Prostate gland (tissue), 2 donors: ENCODE measurements around the gene ACBD3. TPM values are rescaled to one million over a fixed set of nuclear protein-coding genes. Genes with fewer than 3 reads are reported as not detected.

Source experiments
- DNase-seq: peaks from one replicate; pipeline ENCODE4 v3.0.0-alpha.2; 2019; ENCODE audit warnings: low spot score
- H3K27ac ChIP-seq, 2 donors: fragments of 200-600 bp; sonication (generic); 2 replicates each; pipeline ENCODE4 v1.5.1; 2017 to 2019
- H3K27me3 ChIP-seq: fragments of 200-600 bp; sonication (generic); replicated peaks from 2 replicates; pipeline ENCODE4 v1.5.1; 2019; ENCODE audit not compliant: insufficient read depth
- H3K36me3 ChIP-seq, 2 donors: fragments of 200-600 bp; sonication (generic); 1 replicate in 1 of 2; 2 replicates in 1 of 2; pipeline versions ENCODE4 v1.5.1 to v1.8.1; 2017 to 2019
- H3K4me1 ChIP-seq: fragments of 200-600 bp; sonication (generic); replicated peaks from 2 replicates; pipeline ENCODE4 v1.5.1; 2019
- H3K4me3 ChIP-seq, 2 donors: fragments of 200-600 bp; sonication (generic); 2 replicates each; pipeline ENCODE4 v1.5.1; 2017 to 2019
- H3K9me3 ChIP-seq: fragments of 200-600 bp; sonication (generic); 2 replicates; pipeline ENCODE4 v1.5.1; 2017
- CTCF ChIP-seq, 4 experiments: fragments of 200-600 bp in 2 of 4; fragments of 450-650 bp in 2 of 4; sonication (generic) in 2 of 4; IDR thresholded peaks; 1 replicate in 3 of 4; 2 replicates in 1 of 4; pipeline ENCODE4 v1.5.1; 2016 to 2019; ENCODE audit warnings: antibody characterized with exemption in 4 of 4, mild to moderate bottlenecking in 2 of 4, moderate library complexity in 2 of 4
- POLR2A ChIP-seq: fragments of 450-650 bp; IDR thresholded peaks from one replicate; pipeline ENCODE4 v1.6.1; 2016; ENCODE audit warnings: antibody characterized with exemption, mild to moderate bottlenecking
- POLR2AphosphoS5 ChIP-seq: sonication (generic); formaldehyde crosslinking; IDR thresholded peaks from one replicate; pipeline ENCODE4 v1.6.1; 2017; ENCODE audit warnings: antibody characterized with exemption
- WGBS: methylation state at CpG from one replicate; pipeline ENCODE4 v1.1.5; 2018; 5-methylcytosine and 5-hydroxymethylcytosine counted together
- intact Hi-C: fragments of 100-400 bp; cut with DNase I; formaldehyde crosslinking; loops from one replicate; pipeline ENCODE4 v1.14.2; 2022
- total RNA-seq, 2 donors: library from RNA; depleted of rRNA; stranded (reverse); fragments of >200 nt; gene quantifications; one replicate each; pipeline ENCODE4 v1.1.0, GENCODE V29; 2016

The ACBD3 gene
- total RNA-seq, 2 donors from 2014 or later = 42.0 to 46.7 TPM

DNA sequence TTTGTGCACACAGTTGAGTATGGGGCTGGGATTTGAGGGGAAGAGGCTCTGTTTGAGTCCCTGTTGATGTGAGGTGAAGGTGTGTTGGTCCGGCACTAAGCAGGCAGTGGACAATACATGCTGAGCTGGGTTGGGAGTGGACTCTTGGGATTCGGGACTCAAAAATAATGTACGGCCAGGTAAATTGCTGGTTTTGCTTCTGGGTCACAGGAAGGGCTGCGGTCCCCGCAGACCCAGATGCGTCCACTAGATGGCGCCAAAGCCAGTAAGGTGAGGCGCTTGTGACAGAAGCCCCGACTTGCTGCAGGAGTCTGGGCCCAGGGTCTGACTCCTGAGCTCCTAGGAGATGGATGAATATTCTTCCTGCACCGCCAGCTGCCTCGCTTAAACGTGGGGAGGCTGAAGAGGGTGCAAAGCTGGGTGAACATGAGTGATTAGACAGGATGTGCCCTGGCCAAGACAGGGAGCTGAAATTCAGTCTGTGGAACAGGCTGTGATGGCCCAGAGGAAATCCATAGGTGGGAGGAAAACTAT lies 61.4 kb downstream of the ACBD3 start:
- no peak overlapping the region for H3K4me3 ChIP-seq
- 2% methylated on average over 12 of the region's 12 CpGs for WGBS
- H3K27me3 ChIP-seq = no peaks in the 10 kb centered on the region
- peak overlapping the region in 1 of 2 donors; percentile 19 for H3K27ac ChIP-seq
- H3K4me1 ChIP-seq = no peaks in the 10 kb centered on the region
- intact Hi-C loops = loop anchor here (2.0 kb wide), 1 partner anchor 74 kb away; no protein-coding TSS in a partner anchor
- TF ChIP-seq POLR2A (no peak), POLR2AphosphoS5 (peak; percentile 54), CTCF (IDR thresholded peaks at IDR 0.05) (peak; percentile 87 to 98 (median 96))
- H3K9me3 ChIP-seq = no peaks in the 10 kb centered on the region
- peak; percentile 88 for DNase-seq
- no peaks in the 10 kb centered on the region for H3K36me3 ChIP-seq

DNA sequence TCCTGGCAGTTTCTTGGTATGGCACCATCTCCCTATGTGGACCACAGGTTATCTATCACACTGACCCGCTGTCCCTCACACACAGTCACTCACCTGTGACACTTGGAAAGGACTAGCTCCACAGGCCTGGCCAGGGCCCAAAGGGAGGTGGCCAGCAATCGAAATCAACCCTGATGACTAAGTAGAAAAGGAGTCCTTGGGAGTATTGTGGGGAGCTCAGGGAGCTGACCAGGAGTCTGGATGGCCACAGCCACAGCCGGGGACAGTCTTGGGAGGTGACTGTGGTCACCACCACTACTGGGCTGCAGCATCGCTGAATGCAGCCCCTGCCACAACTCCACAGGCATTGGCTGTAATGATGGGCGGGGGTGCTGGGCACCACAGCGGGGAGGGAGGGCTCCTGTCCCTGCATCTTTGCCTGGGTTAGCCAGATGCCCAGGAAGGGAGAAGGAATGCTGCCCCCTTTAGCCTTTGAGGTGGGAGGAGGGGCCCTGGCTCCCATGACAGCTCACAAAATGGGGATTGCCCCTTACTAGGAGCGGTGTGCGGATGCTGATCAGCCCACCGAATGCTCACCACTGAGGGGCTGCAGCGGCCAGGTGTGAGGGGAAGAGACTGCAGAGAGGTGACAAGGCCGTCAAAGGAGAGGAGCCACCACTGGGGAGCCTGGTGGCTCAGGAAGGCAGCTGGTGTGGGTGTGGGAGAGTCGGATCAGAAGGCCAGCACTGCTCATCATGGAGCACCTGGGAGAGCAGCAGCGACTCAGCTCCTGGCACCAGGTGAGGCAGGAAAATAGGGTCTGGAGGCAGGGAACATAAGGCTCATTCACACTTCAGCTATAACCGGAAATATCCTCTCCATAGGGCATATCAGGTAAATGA lies 62.7 kb downstream of the ACBD3 start:
- DNase-seq = no peak
- TF ChIP-seq POLR2A (peak; percentile 23), POLR2AphosphoS5 (no peak), CTCF (IDR thresholded peaks at IDR 0.05) (no peak)

DNA sequence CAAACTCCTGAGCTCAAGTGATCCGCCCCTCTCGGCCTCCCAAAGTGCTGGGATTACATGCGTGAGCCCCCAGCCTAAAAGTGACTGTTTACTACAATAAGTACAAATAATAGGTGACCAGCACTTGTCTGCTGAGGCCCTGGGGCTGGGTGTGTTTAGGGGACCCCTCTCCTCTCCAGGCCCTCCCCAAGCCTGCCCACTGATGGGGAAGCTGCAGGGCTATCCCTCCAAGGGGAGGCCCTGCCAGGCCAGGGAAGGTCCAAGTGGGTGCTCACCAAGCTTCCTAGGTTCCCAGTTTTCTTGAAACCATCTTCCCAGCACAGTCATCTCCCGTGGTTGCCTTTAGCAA lies 63.4 kb downstream of the ACBD3 start:
- no peaks in the 10 kb centered on the region for H3K27me3 ChIP-seq
- H3K36me3 ChIP-seq = no peaks in the 10 kb centered on the region
- intact Hi-C loops = no loop called here
- H3K9me3 ChIP-seq = no peaks in the 10 kb centered on the region
- no peaks in the 10 kb centered on the region for H3K4me1 ChIP-seq
- H3K27ac ChIP-seq = peak overlapping the region; percentile 83 to 85
- WGBS = 76% methylated on average over 4 of the region's 4 CpGs
- peak overlapping the region in 1 of 2 donors; percentile 53 for H3K4me3 ChIP-seq
- TF ChIP-seq POLR2AphosphoS5 (no peak), CTCF (IDR thresholded peaks at IDR 0.05) (no peak), POLR2A (no peak)
- DNase-seq = no peak

More for the DNA sequence above, 62.7 kb downstream of the ACBD3 start:
- peak overlapping the region in 1 of 2 donors; percentile 85 for H3K27ac ChIP-seq
- H3K4me3 ChIP-seq = no peak overlapping the region
- no peaks in the 10 kb centered on the region for H3K27me3 ChIP-seq
- no peaks in the 10 kb centered on the region for H3K4me1 ChIP-seq
- intact Hi-C loops = loop anchor here (2.0 kb wide), 1 partner anchor 75 kb away; no protein-coding TSS in a partner anchor
- H3K36me3 ChIP-seq = no peaks in the 10 kb centered on the region
- no peaks in the 10 kb centered on the region for H3K9me3 ChIP-seq
- whole genome bisulfite sequencing = 89% methylated on average over 14 of the region's 14 CpGs

DNA sequence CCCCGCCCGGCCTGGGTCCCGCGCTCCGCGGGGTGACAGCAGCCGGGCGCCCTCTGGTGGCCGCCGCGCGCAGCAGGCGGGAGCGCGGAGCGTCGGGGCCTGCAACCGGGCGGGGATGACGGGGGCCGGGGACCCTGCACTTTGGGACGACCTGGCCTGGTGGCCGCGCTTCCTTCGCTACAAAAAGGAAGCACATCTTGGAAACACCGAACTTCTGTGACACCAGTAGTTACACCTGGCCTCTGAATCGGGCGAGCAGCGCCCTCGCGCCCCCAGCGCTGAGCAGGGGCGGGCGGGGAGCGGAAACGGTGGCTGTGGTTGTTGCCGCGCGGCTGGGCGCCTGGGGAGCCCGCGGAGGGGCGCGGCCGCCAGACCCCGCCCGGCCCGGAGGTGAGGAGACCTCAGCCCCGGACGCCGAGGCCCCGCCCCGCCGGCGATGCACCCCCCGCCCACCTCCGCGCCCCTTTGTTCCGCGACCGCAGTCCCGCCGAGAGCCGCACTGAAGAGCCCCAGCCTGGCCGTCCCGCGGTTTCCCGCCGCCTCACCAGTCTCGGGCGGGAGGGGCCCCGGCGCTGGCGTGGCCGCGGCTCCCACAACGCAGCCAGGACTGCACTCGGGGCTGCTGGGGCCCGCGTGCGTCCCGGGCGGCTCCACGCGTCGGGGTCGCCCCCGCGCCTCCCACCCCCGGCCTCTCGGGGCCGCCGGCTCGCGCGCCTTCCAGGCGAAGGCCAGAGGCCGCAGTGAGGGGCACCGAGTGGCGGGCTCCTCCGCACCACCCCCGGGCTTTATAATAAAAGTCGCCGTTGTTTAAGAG lies 64.7 kb downstream of the ACBD3 start:
- intact Hi-C loops = loop anchor here (2.0 kb wide), 1 partner anchor 57 kb away; no protein-coding TSS in a partner anchor
- Histone ChIP-seq H3K36me3 (no peaks in the 10 kb centered on the region), H3K9me3 (no peaks in the 10 kb centered on the region), H3K27me3 (no peaks in the 10 kb centered on the region), H3K4me1 (no peaks in the 10 kb centered on the region), H3K27ac (peak overlapping the region; percentile 83 to 85), H3K4me3 (peak overlapping the region; percentile 53 to 54)
- peak; percentile 60 for DNase-seq
- TF ChIP-seq POLR2AphosphoS5 (no peak), CTCF (IDR thresholded peaks at IDR 0.05) (peak; percentile 72 to 99 (median 95))
- under 1% methylated on average over 50 of the region's 104 CpGs for WGBS
